Smooth muscle cell (in vitro differentiated cells): ENCODE measurements around the gene RERE. TPM values are rescaled to one million over a fixed set of nuclear protein-coding genes. Genes with fewer than 3 reads are reported as not detected.

Source experiments
- DNase-seq: peaks from one replicate; lab custom pipeline; 2025; ENCODE audit not compliant: unreplicated experiment; lab: John Stamatoyannopoulos, UW
- H2AFZ ChIP-seq: fragments of 200-600 bp; sonication (generic); 2 replicates; pipeline ENCODE4 v1.6.0; 2016; ENCODE audit warnings: antibody characterized with exemption, low read depth, mild to moderate bottlenecking
- H3F3A ChIP-seq: fragments of 200-600 bp; sonication (generic); 2 replicates; pipeline ENCODE4 v1.6.0; 2017; ENCODE audit warnings: antibody characterized with exemption, low read depth
- H3K27ac ChIP-seq: fragments of 200-600 bp; sonication (generic); 2 replicates; pipeline ENCODE4 v1.5.1; 2016; ENCODE audit warnings: low read depth, mild to moderate bottlenecking
- H3K27me3 ChIP-seq: fragments of 200-600 bp; sonication (generic); 2 replicates; pipeline ENCODE4 v1.6.1; 2016; ENCODE audit warnings: low read depth, mild to moderate bottlenecking
- H3K36me3 ChIP-seq: fragments of 200-600 bp; sonication (generic); 2 replicates; pipeline ENCODE4 v1.5.1; 2016; ENCODE audit warnings: low read depth
- H3K4me1 ChIP-seq: fragments of 200-600 bp; sonication (generic); 2 replicates; pipeline ENCODE4 v1.5.1; 2016; ENCODE audit warnings: low read depth
- H3K4me2 ChIP-seq: fragments of 200-600 bp; sonication (generic); 2 replicates; pipeline ENCODE4 v1.6.0; 2016; ENCODE audit warnings: mild to moderate bottlenecking
- H3K4me3 ChIP-seq: fragments of 200-600 bp; sonication (generic); 2 replicates; pipeline ENCODE4 v1.5.1; 2016; ENCODE audit warnings: mild to moderate bottlenecking
- H3K79me2 ChIP-seq: fragments of 200-600 bp; sonication (generic); 2 replicates; pipeline ENCODE4 v1.6.0; 2016; ENCODE audit warnings: low read depth, mild to moderate bottlenecking
- H3K9ac ChIP-seq: fragments of 200-600 bp; sonication (generic); 2 replicates; pipeline ENCODE4 v1.6.0; 2016; ENCODE audit warnings: low read depth
- H3K9me3 ChIP-seq: fragments of 200-600 bp; sonication (generic); replicated peaks from 2 replicates; pipeline ENCODE4 v1.5.1; 2016; ENCODE audit warnings: low read depth
- H4K20me1 ChIP-seq: fragments of 200-600 bp; sonication (generic); 2 replicates; pipeline ENCODE4 v1.6.0; 2016; ENCODE audit warnings: low read depth
- WGBS: methylation state at CpG from one replicate; pipeline ENCODE4 v1.1.7; 2016; ENCODE audit warnings: low lambda C conversion rate; 5-methylcytosine and 5-hydroxymethylcytosine counted together
- polyA plus RNA-seq: library from polyadenylated mRNA; unstranded; fragments of >200 nt; fragmentation: Nextera tagmentation; extraction: Ambion mirVana; gene quantifications from 2 replicates; pipeline ENCODE4 v1.2.1, GENCODE V29; 2016
- total RNA-seq: library from RNA; depleted of rRNA; stranded (reverse); fragments of >200 nt; gene quantifications from 2 replicates; pipeline ENCODE4 v1.2.3, GENCODE V29; 2014
- TF ChIP-seq, protein P1 (sequence below): fragments of 200-600 bp; sonication (generic); IDR thresholded peaks from 2 replicates; pipeline ENCODE4 v1.5.1; 2017; ENCODE audit warnings: borderline replicate concordance, mild to moderate bottlenecking, antibody characterized with exemption; ENCODE audit not compliant: insufficient read depth, poor library complexity, severe bottlenecking

The RERE gene
- total and polyA plus RNA-seq, 2 experiments from 2014 or later: 45.6 to 59.2 TPM

DNA sequence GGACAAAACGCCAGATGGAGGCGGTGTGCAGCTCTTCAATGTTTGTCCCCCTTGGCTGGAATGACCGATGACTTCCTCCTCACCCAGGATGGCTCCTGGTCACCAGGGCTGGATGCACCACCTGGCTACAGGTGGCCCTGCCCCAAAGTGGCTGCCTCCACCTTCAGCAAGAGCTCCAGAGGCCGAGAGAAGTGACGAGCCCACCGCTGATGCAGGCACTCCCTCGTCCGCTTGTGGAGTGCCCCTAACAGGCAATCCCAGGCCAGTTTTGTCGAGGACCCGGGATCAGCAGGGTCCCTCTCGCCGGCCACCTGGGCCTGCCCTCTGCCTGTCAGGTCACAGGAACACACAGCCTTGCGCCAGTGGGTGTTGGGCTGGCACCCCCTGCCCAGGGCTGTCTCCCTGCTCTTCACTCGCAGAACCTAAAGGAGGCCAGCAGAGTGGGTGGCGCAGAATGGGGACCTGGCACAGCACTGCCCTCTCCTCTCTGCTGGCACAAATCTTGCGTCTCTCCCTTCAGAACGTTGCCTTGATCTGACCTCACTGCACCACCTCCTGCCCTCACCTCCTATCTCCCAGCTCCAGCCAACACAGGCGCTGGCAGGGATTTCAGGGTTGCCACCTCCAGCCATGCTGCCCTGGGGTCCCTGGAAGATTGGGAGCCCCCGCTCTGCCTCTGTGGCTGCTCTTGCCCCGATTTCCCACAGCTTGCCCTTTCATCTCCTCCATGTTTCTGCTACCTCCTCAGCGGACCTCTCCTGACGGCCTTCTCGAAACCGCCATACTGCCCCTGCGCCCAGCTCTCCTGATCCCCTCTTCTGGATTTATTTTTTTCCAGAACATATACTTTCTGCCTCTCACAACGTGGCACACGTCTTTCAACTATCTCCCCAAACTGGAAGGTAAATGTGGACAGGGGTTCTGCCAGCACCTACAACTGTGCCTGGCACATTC is 460.9 kb downstream of the RERE start:
- no peaks in the 10 kb centered on the region for H3K79me2 ChIP-seq
- peaks cover 59% of the 10 kb centered on the region for H4K20me1 ChIP-seq
- H3K9ac ChIP-seq: no peak overlapping the region
- 98% methylated on average over 27 of the region's 27 CpGs for WGBS
- no peaks in the 10 kb centered on the region for H3K27me3 ChIP-seq
- no peak overlapping the region for H3K4me3 ChIP-seq
- peaks cover 10% of the 10 kb centered on the region for H3K36me3 ChIP-seq
- H3K9me3 ChIP-seq: no peaks in the 10 kb centered on the region
- DNase-seq: no peak
- TF ChIP-seq, protein P1, sequence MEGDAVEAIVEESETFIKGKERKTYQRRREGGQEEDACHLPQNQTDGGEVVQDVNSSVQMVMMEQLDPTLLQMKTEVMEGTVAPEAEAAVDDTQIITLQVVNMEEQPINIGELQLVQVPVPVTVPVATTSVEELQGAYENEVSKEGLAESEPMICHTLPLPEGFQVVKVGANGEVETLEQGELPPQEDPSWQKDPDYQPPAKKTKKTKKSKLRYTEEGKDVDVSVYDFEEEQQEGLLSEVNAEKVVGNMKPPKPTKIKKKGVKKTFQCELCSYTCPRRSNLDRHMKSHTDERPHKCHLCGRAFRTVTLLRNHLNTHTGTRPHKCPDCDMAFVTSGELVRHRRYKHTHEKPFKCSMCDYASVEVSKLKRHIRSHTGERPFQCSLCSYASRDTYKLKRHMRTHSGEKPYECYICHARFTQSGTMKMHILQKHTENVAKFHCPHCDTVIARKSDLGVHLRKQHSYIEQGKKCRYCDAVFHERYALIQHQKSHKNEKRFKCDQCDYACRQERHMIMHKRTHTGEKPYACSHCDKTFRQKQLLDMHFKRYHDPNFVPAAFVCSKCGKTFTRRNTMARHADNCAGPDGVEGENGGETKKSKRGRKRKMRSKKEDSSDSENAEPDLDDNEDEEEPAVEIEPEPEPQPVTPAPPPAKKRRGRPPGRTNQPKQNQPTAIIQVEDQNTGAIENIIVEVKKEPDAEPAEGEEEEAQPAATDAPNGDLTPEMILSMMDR: no peak
- no peak overlapping the region for H3K4me2 ChIP-seq
- H2AFZ ChIP-seq: no peak overlapping the region
- H3K27ac ChIP-seq: no peak overlapping the region
- H3K4me1 ChIP-seq: no peaks in the 10 kb centered on the region
- peaks cover 16% of the 10 kb centered on the region for H3F3A ChIP-seq

DNA sequence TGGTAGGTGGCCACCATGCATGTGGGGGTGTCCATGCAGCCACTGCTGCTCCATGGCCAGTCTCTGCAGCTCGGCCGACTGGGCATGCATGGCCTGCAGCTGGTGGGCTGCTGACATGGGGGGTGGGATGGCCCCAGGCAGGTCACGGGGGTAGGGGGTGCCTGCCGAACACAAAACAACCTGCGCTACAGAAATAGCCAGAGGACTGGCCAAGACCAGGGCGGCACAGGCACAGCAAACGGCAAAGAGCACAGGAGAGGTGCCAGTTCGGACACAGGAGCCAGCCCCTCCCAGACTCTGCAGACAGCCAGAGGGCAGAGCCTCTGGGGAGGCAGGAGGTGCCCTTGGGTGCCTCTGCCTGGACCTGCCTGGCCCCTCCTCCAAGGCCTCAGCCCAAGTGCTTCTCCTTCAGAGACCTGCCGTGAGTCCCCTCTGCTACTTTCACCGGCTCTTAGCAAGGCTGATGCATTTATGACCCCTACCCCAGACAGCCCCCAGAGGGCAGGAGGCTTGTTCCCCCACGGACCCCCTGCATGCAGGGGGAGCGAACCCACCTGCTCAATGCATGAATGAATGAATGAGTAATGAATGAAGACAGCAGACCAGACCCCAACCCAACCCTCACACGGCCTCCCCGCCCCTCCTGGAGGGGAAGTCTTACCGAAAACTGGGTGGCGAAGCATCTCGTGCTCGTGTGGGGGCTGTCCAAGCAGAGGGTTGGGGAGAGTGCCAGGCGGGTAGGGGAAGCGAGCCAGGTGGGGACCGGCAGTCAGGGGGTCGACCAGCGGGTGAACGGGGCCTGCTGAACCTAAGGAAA is 461.8 kb downstream of the RERE start:
- peaks cover 62% of the 10 kb centered on the region for H4K20me1 ChIP-seq
- H3K4me3 ChIP-seq: no peak overlapping the region
- H3K9me3 ChIP-seq: no peaks in the 10 kb centered on the region
- DNase-seq: no peak
- peaks cover 10% of the 10 kb centered on the region for H3K36me3 ChIP-seq
- no peak overlapping the region for H2AFZ ChIP-seq
- H3K4me1 ChIP-seq: no peaks in the 10 kb centered on the region
- H3K79me2 ChIP-seq: no peaks in the 10 kb centered on the region
- no peak overlapping the region for H3K27ac ChIP-seq
- TF ChIP-seq, protein P1: no peak
- H3K4me2 ChIP-seq: no peak overlapping the region
- H3K27me3 ChIP-seq: no peaks in the 10 kb centered on the region
- H3K9ac ChIP-seq: no peak overlapping the region
- 94% methylated on average over 24 of the region's 24 CpGs for WGBS
- H3F3A ChIP-seq: peaks cover 16% of the 10 kb centered on the region

DNA sequence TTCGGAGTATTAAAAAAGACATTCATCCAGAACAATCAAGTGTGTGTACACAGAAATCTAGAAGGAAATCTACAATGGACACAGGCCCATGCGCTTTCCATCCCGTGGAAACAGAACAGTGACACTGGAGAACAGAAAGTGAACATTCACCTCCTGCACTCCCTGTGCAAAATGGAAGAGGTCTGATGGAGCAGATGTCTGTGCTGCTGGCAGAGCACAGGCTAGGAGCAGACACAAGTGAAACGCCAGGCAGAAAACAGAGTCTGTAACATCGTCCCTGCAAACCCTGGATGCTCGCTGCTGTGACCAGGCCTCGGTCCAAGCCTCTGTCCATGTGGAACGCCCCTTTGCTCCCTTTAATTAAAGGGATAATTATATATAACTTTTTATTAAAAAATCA is 463.4 kb downstream of the RERE start:
- Histone ChIP-seq H3K27me3 (no peaks in the 10 kb centered on the region), H3K27ac (no peak overlapping the region), H3F3A (peaks cover 16% of the 10 kb centered on the region), H3K4me2 (no peak overlapping the region), H3K4me1 (no peaks in the 10 kb centered on the region), H4K20me1 (peaks cover 51% of the 10 kb centered on the region), H3K9ac (no peak overlapping the region), H2AFZ (no peak overlapping the region), H3K79me2 (no peaks in the 10 kb centered on the region), H3K36me3 (peaks cover 10% of the 10 kb centered on the region), H3K4me3 (no peak overlapping the region), H3K9me3 (no peaks in the 10 kb centered on the region)
- 97% methylated on average over 8 of the region's 8 CpGs for WGBS
- TF ChIP-seq, protein P1: no peak
- DNase-seq: no peak
